Measurements from ENCODE around the gene CASQ1.

GRCh38 chr1:160236806-160237205 is 46.4 kb downstream of the CASQ1 start:
- no peak for TF ChIP-seq CTCF (IDR thresholded peaks at IDR 0.05)
- no peak for TF ChIP-seq POLR2A (IDR thresholded peaks at IDR 0.05)

Data from right lobe of liver (tissue), 4 donors.